ENCODE measurements around the gene MAD1L1.

The MAD1L1 gene

DNA sequence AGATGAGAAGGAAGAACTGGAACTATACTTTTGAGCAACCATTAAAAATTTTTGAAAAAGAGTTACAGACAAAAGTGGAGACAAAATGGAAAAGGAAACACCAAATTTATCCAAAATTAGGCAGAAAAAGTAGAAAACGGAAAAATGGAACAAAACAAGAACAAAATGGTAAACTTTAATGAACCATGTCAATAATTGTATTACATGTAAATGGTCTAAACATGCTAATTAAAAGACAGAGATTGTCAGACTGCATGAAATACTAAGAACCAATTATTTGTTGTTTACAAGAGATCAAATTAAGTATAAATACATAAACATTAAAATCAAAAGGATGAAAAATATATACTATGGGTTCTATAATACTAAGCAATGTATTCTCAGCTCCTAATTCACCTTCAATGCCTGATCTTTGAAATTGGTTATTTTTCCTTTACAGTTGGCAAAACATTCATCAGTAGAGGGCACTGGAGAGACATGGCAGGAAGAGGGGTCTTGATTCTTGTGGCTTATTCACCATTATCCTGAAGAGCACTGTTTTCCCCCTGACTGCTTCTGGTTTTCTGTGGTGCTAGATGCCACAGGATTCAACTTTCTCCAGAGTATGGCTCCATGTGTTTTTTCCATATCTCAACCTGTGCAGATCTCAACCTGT is 437.7 kb downstream of the MAD1L1 start:
- no peak for DNase-seq

DNA sequence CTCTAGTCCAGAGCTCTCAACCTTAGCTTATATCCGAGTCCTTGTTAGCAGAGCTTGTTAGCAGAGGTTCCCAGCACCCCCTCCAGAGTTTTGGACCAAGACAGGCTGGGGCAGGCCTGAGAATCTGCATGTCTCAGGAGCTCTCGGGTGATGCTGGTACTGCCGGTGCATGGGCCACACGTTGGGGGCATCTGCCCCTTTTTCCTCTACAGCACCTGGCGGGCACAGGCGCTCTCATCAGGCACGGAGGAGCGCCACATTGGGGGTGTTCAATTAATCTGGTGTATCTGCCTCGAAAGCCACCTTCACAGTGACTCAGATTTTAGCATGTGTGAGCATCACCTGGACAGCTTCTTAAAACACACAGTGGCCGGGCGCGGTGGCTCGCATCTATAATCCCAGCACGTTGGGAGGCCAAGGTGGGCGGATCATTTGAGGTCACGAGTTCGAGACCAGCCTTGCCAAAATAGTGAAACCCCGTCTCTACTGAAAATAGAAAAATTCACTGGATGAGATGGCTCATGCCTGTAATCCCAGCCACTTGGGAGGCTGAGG is 445.0 kb downstream of the MAD1L1 start:
- DNase-seq: no peak

DNA sequence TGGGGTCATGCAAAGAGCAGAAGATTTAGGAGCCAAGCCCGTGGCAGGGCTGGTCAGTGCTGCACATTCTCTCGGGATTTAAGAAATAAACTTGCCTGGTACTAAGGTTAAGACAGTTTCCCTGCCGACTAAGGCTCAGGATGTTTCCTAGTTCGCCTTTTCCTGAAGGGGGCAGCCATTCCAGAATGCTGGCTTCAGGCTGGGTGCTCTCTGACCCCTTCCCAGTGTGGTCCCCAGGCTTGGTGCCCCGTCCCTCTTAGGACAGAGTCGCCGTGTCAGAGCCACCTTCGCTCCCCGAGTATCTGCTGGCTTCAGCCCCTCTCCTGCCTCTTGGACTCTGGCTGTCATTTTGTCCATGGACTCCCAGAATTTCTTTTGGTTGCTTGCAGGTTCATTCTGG is 445.5 kb downstream of the MAD1L1 start:
- DNase-seq: no peak

DNA sequence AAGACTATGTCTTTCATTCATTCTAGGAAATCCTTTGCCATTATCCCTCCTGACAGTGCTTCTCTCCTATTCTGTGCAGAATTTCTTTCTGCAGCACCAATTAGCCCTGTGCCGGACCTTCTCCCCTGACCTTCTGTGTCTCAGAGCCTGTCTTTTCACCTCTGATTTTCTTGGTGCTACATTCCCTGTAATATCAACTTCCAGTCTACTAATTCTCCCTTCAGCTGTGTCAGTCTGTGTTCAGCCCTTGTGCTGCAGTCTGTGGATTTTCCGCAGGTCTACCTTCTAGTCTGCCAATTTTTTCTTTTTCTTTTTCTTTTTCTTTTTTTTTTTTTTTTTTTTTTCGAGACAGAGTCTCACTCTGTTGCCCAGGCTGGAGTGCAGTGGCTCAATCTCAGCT is 446.9 kb downstream of the MAD1L1 start:
- no peak for DNase-seq

DNA sequence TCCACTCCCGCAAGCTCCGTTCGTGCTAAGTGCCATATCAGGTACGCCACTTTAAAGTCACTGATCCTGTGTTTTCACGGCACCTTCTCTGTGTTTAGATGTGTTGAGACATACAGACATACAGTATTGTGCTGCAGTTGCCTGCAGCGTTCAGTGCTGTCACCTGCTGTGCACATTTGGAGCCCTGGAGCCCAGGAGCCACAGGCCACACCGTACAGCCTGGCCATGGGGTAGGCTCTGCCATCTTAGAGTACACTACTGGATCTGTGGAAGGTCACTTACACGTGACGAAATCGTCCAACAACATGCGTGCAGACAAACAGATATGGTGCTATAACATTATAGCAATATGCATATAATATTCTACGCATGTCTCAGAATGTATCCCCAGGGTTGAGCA is 451.4 kb downstream of the MAD1L1 start:
- no peak for DNase-seq

DNA sequence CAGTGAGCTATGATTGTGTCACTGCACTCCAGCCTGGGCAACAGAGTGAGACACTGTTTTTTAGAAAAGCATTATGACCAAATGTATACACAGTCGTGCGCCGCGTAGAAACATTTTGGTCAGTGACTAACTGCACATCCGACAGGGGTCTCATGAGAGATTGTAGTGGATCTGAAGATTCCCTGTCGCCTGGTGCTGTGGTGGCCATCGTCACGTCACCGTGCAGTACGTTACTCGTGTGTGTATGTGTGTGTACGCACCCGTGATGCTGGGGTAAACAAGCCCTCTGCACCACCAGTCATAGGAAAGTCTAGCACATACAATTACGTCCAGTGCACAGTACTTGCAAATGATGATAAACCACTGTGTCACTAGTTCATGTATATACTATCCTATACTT is 453.3 kb downstream of the MAD1L1 start:
- no peak for DNase-seq

DNA sequence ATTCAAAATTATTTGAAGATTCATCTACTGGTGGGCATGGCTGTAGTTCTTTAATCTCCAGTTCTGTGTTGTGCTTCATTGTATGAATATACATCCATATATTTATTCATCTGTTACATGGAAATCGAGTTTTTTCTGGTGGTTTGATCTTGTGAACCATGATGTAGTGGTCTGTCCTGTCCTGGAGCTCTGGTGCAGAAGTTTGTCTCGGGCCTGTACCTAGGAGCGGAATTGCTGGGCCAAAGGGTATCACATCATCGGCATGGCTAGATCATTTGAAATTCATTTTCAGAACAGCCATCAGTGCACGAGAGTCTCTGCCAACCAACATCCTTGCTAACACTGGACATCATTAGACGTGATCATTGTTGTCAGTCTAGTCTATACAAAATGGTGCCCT is 455.6 kb downstream of the MAD1L1 start:
- DNase-seq: no peak

DNA sequence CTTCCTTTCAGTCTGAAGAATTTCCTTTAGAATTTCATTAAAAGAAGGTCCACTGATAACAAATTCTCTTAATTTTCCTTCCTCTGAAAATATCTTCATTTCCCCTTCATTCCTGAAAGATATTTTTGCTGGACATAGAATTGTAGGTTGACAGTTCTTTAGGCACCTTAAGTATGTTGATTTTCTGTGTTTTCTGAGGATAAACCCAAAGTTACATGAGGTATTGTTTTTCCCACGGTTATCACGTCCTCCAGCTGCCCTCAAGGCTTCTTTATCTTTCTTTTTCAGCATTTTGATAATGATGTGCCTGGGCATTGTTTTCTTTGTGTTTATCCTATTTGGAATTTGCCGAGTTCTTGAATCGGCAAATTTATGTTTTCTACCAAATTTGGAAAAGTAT is 457.4 kb downstream of the MAD1L1 start:
- no peak for DNase-seq

DNA sequence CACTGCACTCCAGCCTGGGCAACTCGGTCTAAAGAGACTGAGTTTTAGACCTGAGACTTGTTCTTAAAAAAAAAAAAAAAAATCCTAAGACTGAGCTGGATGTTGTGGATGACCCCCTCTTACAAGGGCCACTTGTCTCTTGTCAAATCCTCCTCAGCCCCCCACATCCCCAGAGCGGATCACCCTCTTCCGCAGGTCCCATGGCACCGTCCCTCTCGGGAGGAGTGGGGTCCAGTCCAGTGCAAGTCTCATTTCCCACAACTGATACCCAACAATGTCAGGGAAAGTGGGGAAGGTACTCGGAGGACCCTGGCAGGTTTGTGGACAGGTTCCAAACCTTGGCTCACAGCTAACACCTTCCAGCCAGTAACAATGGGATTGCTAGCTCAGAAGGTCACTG is 462.4 kb downstream of the MAD1L1 start:
- DNase-seq: no peak

DNA sequence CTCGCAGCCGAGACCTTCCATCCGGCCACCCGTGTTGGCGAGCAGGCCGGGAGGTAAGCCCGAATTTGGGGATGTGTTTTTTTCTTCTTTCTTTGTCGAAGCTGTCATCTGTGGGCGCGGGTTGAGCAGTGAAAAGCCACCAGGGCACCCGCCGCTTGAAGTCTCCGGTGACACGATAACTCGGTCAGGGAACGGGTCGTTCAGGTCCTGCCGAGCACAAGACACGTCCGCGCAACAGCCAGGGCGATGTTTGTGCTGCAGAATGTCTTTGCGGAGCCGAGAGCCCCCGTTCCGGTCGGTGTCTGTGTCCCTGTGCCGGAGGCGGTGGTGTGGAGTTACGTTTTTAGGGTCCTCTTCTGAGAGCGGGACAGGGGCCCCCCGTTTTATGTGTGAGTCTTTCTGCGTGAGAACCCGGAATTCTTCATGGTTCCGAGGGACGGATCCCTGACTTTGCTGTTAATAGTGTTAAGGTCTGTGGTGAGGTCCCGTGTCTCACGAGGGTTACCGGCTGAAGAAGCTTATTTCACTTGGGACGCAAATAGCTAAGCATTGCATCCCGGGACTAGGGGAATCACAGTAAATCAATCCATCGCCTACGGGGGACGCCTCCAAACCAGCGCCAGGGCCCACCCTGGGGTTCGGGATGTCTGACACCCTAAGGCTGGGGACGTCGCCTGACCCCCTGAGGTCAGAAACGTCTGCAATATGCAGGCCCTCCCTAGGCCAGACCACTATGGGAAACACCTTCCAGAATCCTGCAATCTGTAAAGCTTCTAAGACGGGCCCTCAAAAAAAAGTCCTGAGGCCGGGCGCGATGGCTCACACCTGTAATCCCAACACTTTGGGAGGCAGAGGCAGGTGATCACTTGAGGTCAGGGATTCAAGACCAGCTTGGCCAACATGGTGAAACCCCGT is 463.2 kb downstream of the MAD1L1 start:
- DNase-seq: no peak

DNA sequence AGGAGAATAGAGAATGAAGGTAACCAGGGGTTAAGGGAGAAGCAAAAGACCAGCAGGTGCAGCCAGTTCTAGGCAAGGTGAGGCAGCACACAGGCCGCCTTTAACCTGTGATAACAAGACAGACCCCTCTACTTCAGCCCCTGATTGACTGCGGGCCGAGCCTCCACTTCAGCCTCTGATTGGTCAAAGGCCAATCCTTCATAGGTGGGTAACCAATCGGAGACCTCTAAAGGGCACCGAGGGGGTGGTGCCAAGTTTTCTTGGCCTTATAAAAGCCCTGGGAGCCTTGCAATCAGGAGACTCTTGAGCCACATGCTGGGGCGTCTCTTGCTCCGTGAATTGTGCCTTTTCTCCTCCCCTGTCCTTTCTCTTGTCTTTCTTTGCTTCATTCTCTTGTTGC is 463.9 kb downstream of the MAD1L1 start:
- DNase-seq: no peak

DNA sequence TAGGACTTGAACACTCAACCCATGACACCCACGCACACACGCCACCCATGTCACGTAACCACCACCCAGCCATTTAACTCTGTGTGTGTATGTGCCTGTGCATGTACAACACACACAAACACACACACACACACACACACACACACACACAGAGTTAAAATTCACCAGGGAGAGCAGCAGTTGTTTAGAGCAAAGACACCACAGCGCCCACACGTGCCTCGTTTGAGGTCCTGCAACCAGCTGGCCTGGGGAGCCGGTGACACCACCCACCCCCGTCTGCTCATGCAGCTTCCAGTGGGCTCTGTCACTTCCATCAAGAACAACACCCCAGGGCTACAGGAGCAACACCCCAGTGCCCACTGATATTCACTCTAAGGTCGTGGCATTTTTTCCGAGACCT is 465.2 kb downstream of the MAD1L1 start:
- DNase-seq: no peak
